Tibial nerve (tissue), 4 donors: ENCODE measurements around the gene LAMP1.

Source experiments
- CTCF ChIP-seq, 5 experiments: fragments of 200-600 bp in 3 of 5; fragments of 450-650 bp in 2 of 5; sonication (generic) in 3 of 5; IDR thresholded peaks; one replicate each; pipeline ENCODE4 v1.5.1; 2016 to 2019; ENCODE audit warnings: antibody characterized with exemption in 5 of 5, mild to moderate bottlenecking in 3 of 5, moderate library complexity in 2 of 5
- EP300 ChIP-seq, 2 donors: sonication (generic); formaldehyde crosslinking; IDR thresholded peaks; one replicate each; pipeline ENCODE4 v1.6.1; 2017; ENCODE audit warnings: antibody characterized with exemption in 2 of 2, mild to moderate bottlenecking in 1 of 2
- POLR2A ChIP-seq, 2 donors: fragments of 450-650 bp; IDR thresholded peaks; one replicate each; pipeline ENCODE4 v1.6.1; 2017; ENCODE audit warnings: antibody characterized with exemption in 2 of 2, mild to moderate bottlenecking in 2 of 2, moderate library complexity in 2 of 2

- no peak for TF ChIP-seq CTCF (IDR thresholded peaks at IDR 0.05)
- no peak for TF ChIP-seq POLR2A (IDR thresholded peaks at IDR 0.05)
- TF ChIP-seq EP300 (IDR thresholded peaks at IDR 0.05) = no peak
These were observed 56.2 kb downstream of the LAMP1 start for GRCh38 chr13:113353254-113353653.
